ENCODE results near the gene ZDHHC8. TPM values are rescaled to one million over a fixed set of nuclear protein-coding genes. Genes with fewer than 3 reads are reported as not detected.

The ZDHHC8 gene
- total RNA-seq, 1 experiment from 2014 or later = 39.9 TPM

- H3K4me3 ChIP-seq (ENCODE audit: low read depth, low read length) = peak within 1 kb of the TSS; percentile 81
- BruUV-seq (replicated peaks) = no TSS peak
- ChIA-PET CTCF (interaction anchor here (1.4 kb wide), 1 partner anchor 153 kb away, joined by 3 read pairs; no protein-coding TSS in a partner anchor), POLR2A (interaction anchor here (0.6 kb wide), 1 partner anchor 37 kb away, joined by 4 read pairs; no protein-coding TSS in a partner anchor)
- no peaks in the 10 kb centered on the region for H3K9me3 Mint-ChIP-seq (ENCODE audit: unreplicated experiment)
- no peak for DNase-seq
- H3K36me3 Mint-ChIP-seq (ENCODE audit: insufficient read depth, unreplicated experiment) = peaks cover 90% of the 10 kb centered on the region
- H3K4me1 ChIP-seq = peaks cover 22% of the 10 kb centered on the region
- H3K36me3 ChIP-seq (ENCODE audit: control insufficient read depth, insufficient read depth, low read length) = peaks cover 5% of the 10 kb centered on the region
- H3K4me1 Mint-ChIP-seq (ENCODE audit: low read depth, unreplicated experiment) = peaks cover 6% of the 10 kb centered on the region
- TF ChIP-seq, protein P1, sequence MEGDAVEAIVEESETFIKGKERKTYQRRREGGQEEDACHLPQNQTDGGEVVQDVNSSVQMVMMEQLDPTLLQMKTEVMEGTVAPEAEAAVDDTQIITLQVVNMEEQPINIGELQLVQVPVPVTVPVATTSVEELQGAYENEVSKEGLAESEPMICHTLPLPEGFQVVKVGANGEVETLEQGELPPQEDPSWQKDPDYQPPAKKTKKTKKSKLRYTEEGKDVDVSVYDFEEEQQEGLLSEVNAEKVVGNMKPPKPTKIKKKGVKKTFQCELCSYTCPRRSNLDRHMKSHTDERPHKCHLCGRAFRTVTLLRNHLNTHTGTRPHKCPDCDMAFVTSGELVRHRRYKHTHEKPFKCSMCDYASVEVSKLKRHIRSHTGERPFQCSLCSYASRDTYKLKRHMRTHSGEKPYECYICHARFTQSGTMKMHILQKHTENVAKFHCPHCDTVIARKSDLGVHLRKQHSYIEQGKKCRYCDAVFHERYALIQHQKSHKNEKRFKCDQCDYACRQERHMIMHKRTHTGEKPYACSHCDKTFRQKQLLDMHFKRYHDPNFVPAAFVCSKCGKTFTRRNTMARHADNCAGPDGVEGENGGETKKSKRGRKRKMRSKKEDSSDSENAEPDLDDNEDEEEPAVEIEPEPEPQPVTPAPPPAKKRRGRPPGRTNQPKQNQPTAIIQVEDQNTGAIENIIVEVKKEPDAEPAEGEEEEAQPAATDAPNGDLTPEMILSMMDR (IDR thresholded peaks at IDR 0.05; ENCODE audit: insufficient read depth in 1 of 2, low read depth in 1 of 2, low read length in 1 of 2, severe bottlenecking in 1 of 2, unreplicated experiment in 1 of 2) = no peak
- intact Hi-C loops (cut with micrococcal nuclease; ENCODE audit: unreplicated experiment) = loop anchor here (10.0 kb wide), 1 partner anchor 151 kb away; no protein-coding TSS in a partner anchor
- peak within 1 kb of the TSS; percentile 87 for H3K27ac Mint-ChIP-seq (ENCODE audit: unreplicated experiment)
- peak within 1 kb of the TSS; percentile 81 for H3K4me3 Mint-ChIP-seq (ENCODE audit: unreplicated experiment)
- H3K9me3 ChIP-seq = no peaks in the 10 kb centered on the region; the same call in 1 of the 2 replicates
- no peaks in the 10 kb centered on the region for H3K27me3 ChIP-seq (replicated peaks; ENCODE audit: control insufficient read depth, insufficient read depth, low read length)
- H3K27me3 Mint-ChIP-seq (ENCODE audit: insufficient read depth, unreplicated experiment) = no peaks in the 10 kb centered on the region
Observed at GRCh38 chr22:20115691-20116375, 15.8 kb upstream of the ZDHHC8 start, which contains the start of gene RANBP1. RANBP1 (plus strand) TSS chr22:20116104; CDS start chr22:20116185, 81 bp downstream.

DNA sequence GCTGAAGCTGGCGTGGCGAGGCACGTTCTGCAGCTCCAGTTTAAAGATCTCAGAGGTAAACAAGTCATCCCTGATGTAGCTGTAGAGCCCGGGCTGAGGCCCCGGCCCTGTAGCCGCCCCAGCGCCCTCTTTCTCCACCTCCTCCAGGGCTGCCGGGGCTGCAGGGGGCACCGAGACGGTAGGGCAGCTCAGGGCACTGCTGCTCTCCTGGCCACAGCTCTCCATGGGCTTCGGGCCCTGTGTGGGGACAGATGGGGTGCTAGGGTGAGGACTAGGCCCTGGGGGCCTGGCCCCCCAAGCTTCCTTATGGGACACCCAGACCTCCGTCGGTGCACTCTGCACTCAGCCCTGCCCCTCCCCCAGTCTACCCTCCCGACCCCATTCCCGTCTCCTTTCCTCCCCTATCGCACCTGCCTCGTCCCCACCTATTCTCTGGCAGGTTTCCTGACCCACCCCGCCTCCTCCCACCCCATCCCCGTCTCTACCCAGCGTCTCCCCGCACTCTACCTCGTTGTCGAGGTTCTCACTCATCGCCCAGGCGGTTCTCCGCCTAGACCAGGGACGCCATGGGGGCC is 15.1 kb upstream of the ZDHHC8 start:
- H3K4me3 Mint-ChIP-seq (ENCODE audit: unreplicated experiment) = peak overlapping the region; percentile 81
- Histone ChIP-seq H3K4me1 (peaks cover 22% of the 10 kb centered on the region), H3K4me3 (ENCODE audit: low read depth, low read length) (peak overlapping the region; percentile 81), H3K9me3 (no peaks in the 10 kb centered on the region; the same call in 1 of the 2 replicates), H3K27me3 (replicated peaks; ENCODE audit: control insufficient read depth, insufficient read depth, low read length) (no peaks in the 10 kb centered on the region), H3K36me3 (ENCODE audit: control insufficient read depth, insufficient read depth, low read length) (peaks cover 5% of the 10 kb centered on the region)
- intact Hi-C loops (cut with micrococcal nuclease; ENCODE audit: unreplicated experiment) = loop anchor here (10.0 kb wide), 1 partner anchor 152 kb away; no protein-coding TSS in a partner anchor
- TSS peak; percentile 55 for BruUV-seq (replicated peaks)
- no peaks in the 10 kb centered on the region for H3K27me3 Mint-ChIP-seq (ENCODE audit: insufficient read depth, unreplicated experiment)
- no peaks in the 10 kb centered on the region for H3K9me3 Mint-ChIP-seq (ENCODE audit: unreplicated experiment)
- H3K27ac Mint-ChIP-seq (ENCODE audit: unreplicated experiment) = peak overlapping the region; percentile 87
- ChIA-PET POLR2A (interaction anchor here (0.6 to 1.2 kb wide), 3 partner anchors 37 to 95 kb away, joined by 3 to 4 read pairs (median 4); partner anchors contain the start of gene TANGO2), CTCF (interaction anchor here (1.3 to 1.4 kb wide), 2 partner anchors 13 to 154 kb away, joined by 3 to 5 read pairs; no protein-coding TSS in a partner anchor)
- H3K36me3 Mint-ChIP-seq (ENCODE audit: insufficient read depth, unreplicated experiment) = peaks cover 90% of the 10 kb centered on the region
- TF ChIP-seq, protein P1 (IDR thresholded peaks at IDR 0.05; ENCODE audit: insufficient read depth in 1 of 2, low read depth in 1 of 2, low read length in 1 of 2, severe bottlenecking in 1 of 2, unreplicated experiment in 1 of 2) = no peak
- no peak for DNase-seq
- peaks cover 6% of the 10 kb centered on the region for H3K4me1 Mint-ChIP-seq (ENCODE audit: low read depth, unreplicated experiment)

Measured in Caco-2 (cell line).